OCI-LY7 (cell line): ENCODE measurements around the gene DBNDD2. TPM values are rescaled to one million over a fixed set of nuclear protein-coding genes. Genes with fewer than 3 reads are reported as not detected.

Experiments
- BruUV-seq: library from RNA; stranded (reverse); fragments of 400-500 nt; replicated peaks from 2 replicates; lab custom pipeline; 2021; lab: Mats Ljungman, UMichigan
- CTCF ChIA-PET: fragments of 300-600 bp; sonication (Branson Sonifier 250); formaldehyde crosslinking; loops from one replicate; lab custom pipeline; 2022; ENCODE audit warnings: antibody characterized with exemption; ENCODE audit not compliant: unreplicated experiment; lab: Charles Lee
- POLR2A ChIA-PET: fragments of 300-600 bp; sonication (Branson Sonifier 250); formaldehyde crosslinking; loops from one replicate; lab custom pipeline; 2022; ENCODE audit warnings: antibody characterized with exemption; lab: Charles Lee
- DNase-seq: peaks from one replicate; pipeline ENCODE4 v3.0.0-alpha.2; 2015; ENCODE audit warnings: low spot score
- H2AFZ ChIP-seq: fragments of 200-600 bp; sonication (generic), shearing (Covaris generic); 2 replicates; pipeline ENCODE4 v1.6.1; 2014; ENCODE audit warnings: mild to moderate bottlenecking, antibody characterized with exemption, low read length, moderate library complexity
- H3K27ac ChIP-seq: fragments of 200-600 bp; sonication (generic); 2 replicates; pipeline ENCODE4 v1.5.1; 2014; ENCODE audit warnings: mixed run types, low read depth, mild to moderate bottlenecking, moderate library complexity, low read length, inconsistent platforms; ENCODE audit not compliant: poor library complexity, severe bottlenecking
- H3K36me3 ChIP-seq: fragments of 200-600 bp; sonication (generic); 2 replicates; pipeline ENCODE4 v1.6.1; 2014; ENCODE audit warnings: mild to moderate bottlenecking, antibody characterized with exemption, low read length, moderate library complexity, mixed read lengths; ENCODE audit not compliant: insufficient read depth
- H3K4me1 ChIP-seq: fragments of 200-600 bp; sonication (generic); 2 replicates; pipeline ENCODE4 v1.5.1; 2014; ENCODE audit warnings: mild to moderate bottlenecking, low read length; ENCODE audit not compliant: insufficient read depth, poor library complexity, severe bottlenecking
- H3K4me2 ChIP-seq: fragments of 200-600 bp; sonication (generic); 2 replicates; pipeline ENCODE4 v1.6.1; 2014; ENCODE audit warnings: mild to moderate bottlenecking, low read length
- H3K4me3 ChIP-seq: fragments of 200-600 bp; sonication (generic); 2 replicates; pipeline ENCODE4 v1.5.1; 2014; ENCODE audit warnings: mild to moderate bottlenecking, low read depth, low read length; ENCODE audit not compliant: poor library complexity, severe bottlenecking
- H3K79me2 ChIP-seq: fragments of 200-600 bp; sonication (generic); 2 replicates; pipeline ENCODE4 v1.6.1; 2016; ENCODE audit warnings: low read depth, mild to moderate bottlenecking, low read length, moderate library complexity, mixed read lengths; ENCODE audit not compliant: insufficient read depth
- H3K9me2 ChIP-seq: fragments of 200-600 bp; sonication (generic); 2 replicates; pipeline ENCODE4 v1.6.1; 2016; ENCODE audit warnings: mild to moderate bottlenecking, low read length, mixed read lengths; ENCODE audit not compliant: insufficient read depth
- H3K9me3 ChIP-seq: fragments of 200-600 bp; sonication (generic); 2 replicates; pipeline ENCODE4 v1.6.1; 2014; ENCODE audit warnings: mild to moderate bottlenecking, mixed run types, low read length, mixed read lengths
- H4K20me1 ChIP-seq: fragments of 200-600 bp; sonication (generic); 2 replicates; pipeline ENCODE4 v1.6.1; 2014; ENCODE audit warnings: mild to moderate bottlenecking, antibody characterized with exemption, low read length, moderate library complexity, mixed read lengths; ENCODE audit not compliant: insufficient read depth
- CTCF ChIP-seq: fragments of 200-600 bp; sonication (generic); conservative IDR thresholded peaks from 2 replicates; pipeline ENCODE4 v1.5.1; 2014; ENCODE audit warnings: mild to moderate bottlenecking, antibody characterized with exemption, low read length, moderate library complexity, mixed read lengths
- EZH2phosphoT487 ChIP-seq: fragments of 200-600 bp; sonication (generic); IDR thresholded peaks from 2 replicates; pipeline ENCODE4 v1.6.1; 2018; ENCODE audit warnings: low read depth, borderline replicate concordance, mild to moderate bottlenecking, mixed run types, antibody characterized with exemption, low read length, moderate library complexity, mixed read lengths
- intact Hi-C: fragments of 100-400 bp; cut with micrococcal nuclease; formaldehyde crosslinking; loops from one replicate; pipeline ENCODE4 v1.10.0; 2022; ENCODE audit not compliant: unreplicated experiment
- total RNA-seq, 2 experiments: library from RNA; depleted of rRNA in 1 of 2; stranded (reverse); fragments of >200 nt in 1 of 2; shearing (Covaris generic) in 1 of 2; gene quantifications; 2 replicates each; pipeline ENCODE4 v1.2.3, GENCODE V29; 2014 to 2022

DBNDD2 gene
- total RNA-seq, 2 experiments from 2014 or later, result 0.57 TPM; not detected in 1

- H3K79me2 ChIP-seq, result peaks cover 7% of the 10 kb centered on the region; the same call in 1 of the 2 replicates
- H3K27ac ChIP-seq, result no peak overlapping the region
- TF ChIP-seq CTCF, result no peak
- no peak for TF ChIP-seq EZH2phosphoT487
- no peak overlapping the region for H3K4me3 ChIP-seq
- intact Hi-C loops, result no loop called here
- no peaks in the 10 kb centered on the region for H3K9me2 ChIP-seq
- no peak overlapping the region for H2AFZ ChIP-seq
- DNase-seq, result no peak
- H3K36me3 ChIP-seq, result peaks cover 72% of the 10 kb centered on the region
- no peaks in the 10 kb centered on the region for H4K20me1 ChIP-seq
- CTCF ChIA-PET, result no interaction called here
- no peak overlapping the region for H3K4me2 ChIP-seq
- peaks cover 19% of the 10 kb centered on the region for H3K4me1 ChIP-seq
- H3K9me3 ChIP-seq, result no peaks in the 10 kb centered on the region
- POLR2A ChIA-PET, result no interaction called here
- no TSS peak for BruUV-seq
Observed at GRCh38 chr20:45427236-45428149, 19.4 kb downstream of the DBNDD2 start.

- Histone ChIP-seq H3K4me2 (no peak overlapping the region), H3K9me3 (no peaks in the 10 kb centered on the region), H3K4me1 (peaks cover 36% of the 10 kb centered on the region), H3K9me2 (no peaks in the 10 kb centered on the region), H2AFZ (no peak overlapping the region), H4K20me1 (no peaks in the 10 kb centered on the region), H3K79me2 (peaks cover 11% of the 10 kb centered on the region; the same call in 1 of the 2 replicates), H3K4me3 (no peak overlapping the region), H3K36me3 (peaks cover 64% of the 10 kb centered on the region), H3K27ac (no peak overlapping the region)
- DNase-seq, result no peak
- BruUV-seq, result no TSS peak
- POLR2A ChIA-PET, result interaction anchor here (1.0 kb wide), 1 partner anchor 10 kb away, joined by 5 read pairs; no protein-coding TSS in a partner anchor
- TF ChIP-seq CTCF, result no peak
- TF ChIP-seq EZH2phosphoT487, result no peak
- intact Hi-C loops, result no loop called here
- CTCF ChIA-PET, result no interaction called here
Observed at GRCh38 chr20:45429618-45430017, 21.5 kb downstream of the DBNDD2 start.

GRCh38 chr20:45432294-45432693 lies 24.2 kb downstream of the DBNDD2 start:
- Histone ChIP-seq H3K27ac (peak overlapping the region; percentile 97), H3K4me2 (peak overlapping the region; percentile 68), H3K9me2 (no peaks in the 10 kb centered on the region), H3K4me1 (peaks cover 54% of the 10 kb centered on the region), H3K4me3 (peak overlapping the region; percentile 52), H3K79me2 (peaks cover 11% of the 10 kb centered on the region; the same call in 1 of the 2 replicates), H2AFZ (peak overlapping the region; percentile 48; the same call in 1 of the 2 replicates), H4K20me1 (no peaks in the 10 kb centered on the region), H3K36me3 (peaks cover 42% of the 10 kb centered on the region), H3K9me3 (no peaks in the 10 kb centered on the region)
- DNase-seq, result peak; percentile 95
- intact Hi-C loops, result loop anchor here (1.0 kb wide), 3 partner anchors 16 to 69 kb away; partner anchors contain the start of genes PIGT and SYS1
- BruUV-seq, result TSS peak; percentile 43
- CTCF ChIA-PET, result no interaction called here
- POLR2A ChIA-PET, result no interaction called here
- TF ChIP-seq CTCF (no peak), EZH2phosphoT487 (no peak)
